NCI-H2227 (cell line): Measurements from ENCODE around the gene CAPN11.

Source experiments
- DNase-seq: peaks from one replicate; lab custom pipeline; 2025; ENCODE audit not compliant: unreplicated experiment; lab: John Stamatoyannopoulos, UW

The CAPN11 gene

GRCh38 chr6:44158770-44159228 is at the start of gene CAPN11:
CAPN11 (plus strand) TSS chr6:44158820; CDS start chr6:44158849, 29 bp downstream.
- no peak for DNase-seq

DNA sequence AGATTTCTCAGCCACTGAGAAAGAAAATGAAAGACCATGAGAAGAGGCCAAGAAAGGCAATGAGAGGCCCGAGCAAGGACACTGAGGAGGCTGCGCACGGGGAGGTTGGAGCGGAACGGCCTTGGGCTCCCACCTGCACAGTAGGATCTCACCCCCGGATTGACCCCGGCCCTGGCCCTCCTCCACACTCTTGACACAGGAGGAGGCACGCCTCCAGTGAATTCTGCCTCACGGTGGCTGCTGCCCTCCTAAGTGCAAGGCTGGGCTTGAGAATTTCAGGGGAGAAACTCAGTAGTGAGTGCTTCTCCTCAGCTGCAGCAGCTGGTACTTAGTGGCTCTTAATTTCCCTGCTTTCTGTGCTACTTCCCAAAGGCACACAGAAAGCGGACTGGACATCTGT is 49.4 kb upstream of the CAPN11 start:
- DNase-seq: no peak

- no peak for DNase-seq
Observed at GRCh38 chr6:44110005-44110676, 48.5 kb upstream of the CAPN11 start.

DNA sequence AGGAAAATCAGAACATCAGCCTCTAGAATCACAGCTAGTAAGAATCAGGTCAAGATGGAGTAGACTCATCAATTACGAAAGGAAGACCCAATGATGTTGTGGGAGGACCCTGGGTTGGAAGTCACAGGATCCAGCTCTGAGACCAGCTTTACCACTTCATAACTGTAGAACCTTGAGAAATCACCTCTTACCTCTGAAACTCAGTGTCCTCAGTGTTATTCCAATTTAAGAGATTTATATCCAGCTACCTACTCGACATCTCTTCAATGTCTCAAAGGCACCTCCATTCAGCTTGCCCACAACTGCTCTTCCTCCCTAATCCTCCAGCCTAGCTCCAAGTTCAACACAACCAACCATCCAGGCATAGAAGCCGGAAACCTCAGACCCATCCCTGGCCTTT is 47.7 kb upstream of the CAPN11 start:
- DNase-seq: no peak

DNA sequence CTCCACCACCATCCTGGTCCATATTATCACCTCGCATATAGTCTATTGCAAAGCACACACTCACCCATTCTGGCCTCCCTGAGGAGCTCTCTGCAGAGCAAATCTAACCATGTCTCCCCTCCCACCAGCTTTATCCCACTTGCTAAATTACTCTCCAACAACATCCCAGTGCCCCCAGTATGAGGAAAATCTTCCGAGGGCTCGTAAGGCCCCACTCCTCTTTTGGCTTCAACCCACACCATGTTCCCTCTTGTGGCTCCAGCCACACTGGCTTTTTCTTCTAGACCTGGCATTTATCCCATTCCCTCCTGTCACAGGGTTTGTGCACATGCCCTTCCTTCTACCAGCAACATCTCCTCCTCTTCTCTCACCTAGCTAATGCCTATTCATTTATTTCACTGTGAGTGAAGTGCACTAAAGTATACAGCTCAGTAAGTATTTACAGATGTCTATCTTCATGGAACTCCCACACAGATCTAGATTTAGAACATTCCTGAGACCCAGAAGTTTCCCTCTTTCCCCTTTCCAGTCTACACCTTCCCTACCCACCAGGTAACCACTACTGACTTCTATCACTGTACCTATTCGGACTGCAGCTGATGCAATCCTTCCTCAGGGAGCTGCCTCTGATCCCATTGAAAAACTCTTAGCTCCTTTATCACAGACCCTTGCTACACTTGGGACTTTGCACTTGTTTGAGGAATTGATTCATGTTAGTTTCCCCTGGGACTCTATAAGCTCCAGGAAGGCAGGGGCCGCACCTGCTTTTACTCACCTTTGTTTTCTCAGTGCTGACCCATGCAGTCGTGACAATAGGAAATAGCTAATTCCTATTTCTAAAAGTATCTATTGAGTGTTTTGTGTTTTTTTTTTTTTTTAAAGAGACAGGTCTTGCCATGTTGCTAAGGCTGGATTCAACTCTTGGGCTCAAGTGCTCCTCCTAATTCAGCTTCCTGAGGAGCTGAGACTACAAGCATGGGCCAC is 46.9 kb upstream of the CAPN11 start:
- DNase-seq: no peak

GRCh38 chr6:44113414-44113813 is 45.2 kb upstream of the CAPN11 start:
- no peak for DNase-seq

DNA sequence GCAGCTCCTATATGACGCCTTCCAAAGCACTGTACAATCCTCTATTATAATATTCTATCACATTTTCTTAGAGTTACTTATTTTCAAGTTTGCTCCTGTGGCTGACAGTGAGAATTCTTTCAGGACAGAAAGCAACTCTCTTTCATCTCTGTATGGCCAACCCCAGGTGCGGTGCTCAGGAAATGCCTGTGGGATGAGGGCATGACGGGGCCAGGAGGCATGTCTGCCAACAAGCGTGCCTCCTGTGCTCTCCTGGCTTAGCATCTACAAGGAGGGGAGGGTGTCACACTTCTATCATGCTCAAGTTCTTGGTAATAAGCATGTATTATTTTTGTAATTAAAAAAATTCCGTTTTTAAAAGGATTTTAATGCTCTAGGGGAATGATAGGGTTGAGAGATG is 42.8 kb upstream of the CAPN11 start:
- DNase-seq: no peak

- no peak for DNase-seq
Observed at GRCh38 chr6:44116641-44117382, 41.8 kb upstream of the CAPN11 start.

DNA sequence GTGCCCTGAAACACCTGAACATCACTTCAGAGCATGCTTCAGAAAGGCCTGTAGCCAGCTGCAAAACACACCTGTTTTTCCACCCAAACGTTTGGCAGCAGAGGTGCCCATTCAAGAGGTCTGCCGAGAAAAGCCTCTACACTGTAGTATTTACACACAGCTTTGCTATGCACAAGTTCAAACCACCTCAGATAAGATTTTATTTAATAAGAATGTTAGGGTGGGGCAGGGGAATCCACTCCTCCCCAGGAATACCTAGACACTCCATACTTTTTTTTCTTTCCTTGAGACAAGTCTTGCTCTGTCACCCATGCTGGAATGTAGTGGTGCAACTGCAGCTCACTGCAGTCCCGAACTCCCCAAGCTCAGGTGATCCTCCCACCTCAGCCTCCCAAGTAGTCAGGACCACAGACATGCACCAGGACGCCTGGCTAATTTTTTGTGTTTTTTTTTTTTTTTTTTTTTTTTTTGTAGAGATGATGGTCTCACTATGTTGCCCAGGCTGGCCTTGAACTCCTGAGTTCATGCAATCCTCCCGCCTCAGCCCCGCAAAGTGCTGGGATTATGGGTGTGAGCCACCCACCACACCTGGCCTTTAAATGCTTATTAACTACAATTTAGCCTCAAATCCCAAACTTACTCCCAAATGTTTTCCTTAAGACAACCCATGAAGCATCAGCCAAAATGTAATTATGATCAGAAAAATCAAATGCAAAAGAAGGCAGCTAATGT is 41.1 kb upstream of the CAPN11 start:
- no peak for DNase-seq

GRCh38 chr6:44119704-44120262 is 38.8 kb upstream of the CAPN11 start:
- DNase-seq: no peak

GRCh38 chr6:44120692-44121443 is 37.8 kb upstream of the CAPN11 start:
- DNase-seq: no peak

DNA sequence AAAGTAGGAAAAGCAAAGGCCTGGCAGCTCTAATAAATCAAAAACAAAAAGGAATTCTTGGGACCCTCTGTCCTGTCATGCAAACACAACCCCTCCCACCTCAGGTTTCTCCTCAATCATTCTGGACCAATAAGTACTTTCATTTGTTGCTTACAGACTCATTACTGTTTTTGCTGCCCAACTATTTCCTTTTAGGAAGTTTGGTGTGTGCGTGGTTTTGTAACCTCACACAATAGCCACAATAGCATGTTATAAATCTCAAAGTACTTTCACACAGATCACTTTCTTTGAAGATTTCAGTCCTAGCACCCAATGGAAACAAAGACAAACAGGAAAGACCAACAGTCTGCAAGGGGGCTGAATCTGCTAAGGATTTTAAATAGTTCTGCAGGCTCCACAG is 35.8 kb upstream of the CAPN11 start:
- DNase-seq: no peak

- no peak for DNase-seq
Observed at GRCh38 chr6:44123544-44123943, 35.1 kb upstream of the CAPN11 start.

DNA sequence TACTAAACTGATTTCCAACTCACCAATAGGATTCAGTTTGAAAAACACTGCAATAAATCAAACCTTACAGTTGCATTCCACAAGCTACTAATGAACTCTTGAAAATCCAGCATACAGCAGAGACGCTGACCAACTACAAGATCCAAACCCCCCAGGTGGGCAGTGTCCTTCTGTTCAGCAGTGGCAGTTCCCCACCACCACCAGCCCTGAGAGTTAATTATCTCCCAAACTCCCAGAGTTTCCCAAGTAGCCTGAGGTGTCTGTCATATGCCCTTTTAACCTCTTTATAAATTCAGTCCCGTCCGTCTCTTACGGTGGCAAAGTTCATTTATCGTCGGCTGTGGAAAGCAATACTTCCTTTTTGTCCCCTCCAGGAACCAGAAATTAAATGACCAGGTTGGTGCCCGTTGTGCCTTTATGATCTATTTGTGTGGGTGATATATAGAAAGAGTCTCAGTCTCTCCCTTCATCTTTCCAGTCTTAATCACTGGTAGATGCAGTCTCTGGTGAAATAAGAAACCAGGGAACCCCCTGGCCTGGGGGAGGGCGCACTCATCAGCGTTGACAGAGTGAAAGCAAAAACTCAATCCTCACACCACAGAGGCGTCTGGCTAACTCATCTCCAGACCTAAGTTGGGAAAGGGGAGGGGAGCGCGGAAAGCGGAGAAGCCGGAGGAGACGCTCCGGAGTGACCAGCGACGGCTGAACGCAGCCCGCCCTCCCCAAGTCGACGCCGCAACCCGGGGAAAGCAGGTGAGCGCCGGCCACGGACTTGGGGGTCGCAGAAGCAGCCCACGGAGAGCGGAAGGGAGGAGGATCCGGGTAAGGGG is 32.1 kb upstream of the CAPN11 start:
- DNase-seq: peak; percentile 44

DNA sequence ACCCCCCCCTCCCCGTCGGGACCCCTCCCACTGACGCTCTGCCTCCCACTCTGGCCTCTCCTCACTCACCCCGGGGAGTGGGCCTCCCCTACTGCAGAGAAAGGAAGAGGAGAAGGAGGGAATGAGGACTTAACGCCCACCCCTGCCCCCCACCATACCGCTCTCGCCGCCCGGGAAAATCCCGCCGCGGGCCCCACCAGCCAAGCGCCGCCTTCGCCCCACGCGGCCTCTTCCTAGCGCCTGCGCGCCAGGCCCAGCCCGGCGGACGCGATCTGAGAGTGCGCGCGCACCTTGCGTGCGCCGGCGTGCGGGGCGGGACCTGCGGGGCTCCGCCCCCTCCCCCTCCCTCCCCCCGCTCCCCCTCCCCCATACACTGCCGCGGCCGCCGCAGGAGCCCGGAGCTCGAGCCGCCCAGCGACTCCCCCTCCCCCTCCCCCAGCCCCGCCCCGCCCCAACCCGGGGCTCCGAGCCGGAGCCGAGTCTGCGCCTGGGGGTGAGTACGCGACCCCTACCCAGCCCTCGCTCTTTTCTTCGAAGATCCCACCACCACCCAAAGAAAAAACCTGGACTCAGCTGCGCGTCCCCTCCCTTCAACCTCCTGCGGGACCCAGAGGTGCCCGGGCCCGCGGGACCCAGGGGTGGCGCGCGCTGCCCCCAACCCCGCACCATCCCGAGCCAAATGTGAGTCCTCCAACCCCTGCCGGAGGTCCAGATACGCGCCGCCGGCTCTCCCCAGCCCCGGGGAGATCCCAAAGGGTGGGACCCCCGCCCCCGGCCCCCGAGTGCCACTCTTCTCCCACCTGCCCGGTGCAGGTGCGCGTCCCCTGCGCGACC is 31.2 kb upstream of the CAPN11 start, which contains the start of the genes MRPL14 and TMEM63B:
Gene MRPL14 (minus strand): TSS at position 267 of the 834 bp plus-strand sequence. CDS start 10,841 bp downstream, outside the sequence.
Gene TMEM63B (plus strand): TSS at position 369 of the 834 bp plus-strand sequence. CDS start 7,031 bp downstream, outside the sequence.
- DNase-seq: peak; percentile 91

DNA sequence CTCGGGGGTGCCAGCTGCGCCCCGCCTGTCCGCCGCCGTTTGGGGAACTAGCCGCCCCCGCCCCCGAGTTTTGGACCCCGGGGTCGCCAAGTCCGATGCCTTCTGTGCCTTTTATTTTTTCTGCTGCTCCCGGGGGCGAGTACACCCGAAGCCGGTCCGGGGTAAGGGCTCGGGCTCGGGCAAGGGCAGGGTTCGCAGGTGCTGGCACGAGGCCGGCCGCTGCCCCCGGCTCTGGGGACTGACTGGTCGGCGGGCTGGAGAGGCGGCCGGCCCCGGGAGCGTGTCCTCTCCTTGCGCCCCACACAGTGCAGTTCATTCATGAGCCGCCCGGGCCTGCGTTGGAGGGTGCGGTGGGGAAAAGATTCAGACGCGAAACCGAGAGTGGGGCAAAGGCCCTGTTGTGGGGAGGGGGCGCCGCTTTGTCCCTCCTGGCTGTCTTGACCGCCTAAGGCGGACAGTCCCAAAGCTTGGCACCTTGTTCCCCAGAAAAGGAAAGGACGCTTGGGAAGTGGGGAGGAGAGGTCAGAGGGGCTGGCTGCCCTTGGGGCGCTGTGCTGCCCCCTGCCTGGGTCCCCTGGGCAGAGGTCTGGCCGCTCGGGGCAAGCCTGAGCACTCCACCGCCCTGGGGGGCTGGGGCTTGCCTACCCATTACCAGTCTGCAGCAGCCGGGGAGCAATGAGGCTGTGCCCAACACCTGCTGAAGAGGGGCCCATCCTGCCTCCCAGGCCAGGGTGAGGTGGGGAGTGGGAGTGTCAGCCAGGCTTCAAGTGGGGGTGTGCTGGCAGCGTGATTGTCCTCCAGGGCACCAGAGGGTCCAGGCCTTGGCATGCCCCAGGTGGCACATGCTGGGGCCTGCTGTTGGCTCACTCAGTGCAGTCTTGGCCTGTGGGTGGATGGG is 30.4 kb upstream of the CAPN11 start:
- DNase-seq: peak; percentile 21
